ENCODE data around the gene LVRN. TPM values are rescaled to one million over a fixed set of nuclear protein-coding genes. Genes with fewer than 3 reads are reported as not detected.
A peak's percentile ranks its signal among the peaks of the same experiment; 100 is the strongest.

The LVRN gene
- total RNA-seq, 1 experiment from 2014 or later: 1.9 TPM

DNA sequence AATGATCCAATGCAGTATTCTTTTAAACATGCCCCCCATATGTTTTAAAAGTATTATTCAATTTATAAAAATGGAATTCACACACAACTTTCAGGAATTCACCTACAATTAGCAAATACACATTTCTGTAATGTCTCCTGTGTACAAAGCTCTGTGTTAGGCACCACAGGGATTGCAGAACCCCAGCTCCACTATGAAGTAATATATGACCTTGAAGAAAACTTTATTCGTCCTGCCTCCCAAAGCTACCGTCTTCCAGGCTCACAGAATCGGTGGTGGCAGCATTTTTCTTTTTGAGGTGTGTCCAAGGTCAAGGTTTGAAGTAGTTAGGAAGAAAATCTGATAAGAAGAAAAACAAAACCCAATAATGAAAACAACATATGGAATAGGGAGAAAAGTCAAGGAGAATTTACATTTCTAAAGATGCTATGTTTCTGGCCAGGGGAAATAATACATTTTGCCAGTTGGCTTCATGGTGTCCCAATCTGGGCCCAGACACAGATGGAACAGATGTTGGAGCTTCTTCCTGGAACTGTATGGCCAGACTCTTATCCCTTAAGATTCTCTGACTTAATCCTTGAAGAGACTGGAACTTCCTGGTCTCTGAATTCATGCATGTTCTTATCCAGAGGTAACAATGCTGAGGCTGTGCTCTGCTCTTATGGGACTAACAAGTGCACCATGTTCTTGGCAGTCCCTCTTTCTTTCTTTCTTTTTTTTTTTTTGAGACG is 22.0 kb upstream of the LVRN start:
- TF ChIP-seq, protein P1, sequence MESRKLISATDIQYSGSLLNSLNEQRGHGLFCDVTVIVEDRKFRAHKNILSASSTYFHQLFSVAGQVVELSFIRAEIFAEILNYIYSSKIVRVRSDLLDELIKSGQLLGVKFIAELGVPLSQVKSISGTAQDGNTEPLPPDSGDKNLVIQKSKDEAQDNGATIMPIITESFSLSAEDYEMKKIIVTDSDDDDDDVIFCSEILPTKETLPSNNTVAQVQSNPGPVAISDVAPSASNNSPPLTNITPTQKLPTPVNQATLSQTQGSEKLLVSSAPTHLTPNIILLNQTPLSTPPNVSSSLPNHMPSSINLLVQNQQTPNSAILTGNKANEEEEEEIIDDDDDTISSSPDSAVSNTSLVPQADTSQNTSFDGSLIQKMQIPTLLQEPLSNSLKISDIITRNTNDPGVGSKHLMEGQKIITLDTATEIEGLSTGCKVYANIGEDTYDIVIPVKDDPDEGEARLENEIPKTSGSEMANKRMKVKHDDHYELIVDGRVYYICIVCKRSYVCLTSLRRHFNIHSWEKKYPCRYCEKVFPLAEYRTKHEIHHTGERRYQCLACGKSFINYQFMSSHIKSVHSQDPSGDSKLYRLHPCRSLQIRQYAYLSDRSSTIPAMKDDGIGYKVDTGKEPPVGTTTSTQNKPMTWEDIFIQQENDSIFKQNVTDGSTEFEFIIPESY (IDR thresholded peaks at IDR 0.05; ENCODE audit: extremely low read depth, insufficient replicate concordance, low read length): no peak
- TF ChIP-seq EGR1 (IDR thresholded peaks at IDR 0.05; ENCODE audit: low read depth) (no peak), EZH2phosphoT487 (IDR thresholded peaks at IDR 0.05; ENCODE audit: borderline replicate concordance) (no peak), POLR2A (IDR thresholded peaks at IDR 0.05; ENCODE audit: borderline replicate concordance, extremely low read depth, insufficient read depth, insufficient read length) (no peak), TCF7L2 (IDR thresholded peaks at IDR 0.05; ENCODE audit: borderline replicate concordance, extremely low read depth, insufficient read depth, insufficient read length) (no peak), CEBPB (IDR thresholded peaks at IDR 0.05; ENCODE audit: low read depth) (no peak), YY1 (IDR thresholded peaks at IDR 0.05; ENCODE audit: extremely low read depth, insufficient replicate concordance, low read depth, low read length) (no peak), SIN3A (IDR thresholded peaks at IDR 0.05; ENCODE audit: low read depth) (no peak), ZNF274 (IDR thresholded peaks at IDR 0.05; ENCODE audit: low read depth, low read length) (no peak), ELF1 (IDR thresholded peaks at IDR 0.05; ENCODE audit: borderline replicate concordance, low read depth) (no peak), JUND (IDR thresholded peaks at IDR 0.05) (no peak), SP1 (IDR thresholded peaks at IDR 0.05; ENCODE audit: low read depth) (no peak)
- TF ChIP-seq, protein P2, sequence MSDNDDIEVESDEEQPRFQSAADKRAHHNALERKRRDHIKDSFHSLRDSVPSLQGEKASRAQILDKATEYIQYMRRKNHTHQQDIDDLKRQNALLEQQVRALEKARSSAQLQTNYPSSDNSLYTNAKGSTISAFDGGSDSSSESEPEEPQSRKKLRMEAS (IDR thresholded peaks at IDR 0.05): no peak
- H3K9me3 ChIP-seq (ENCODE audit: control insufficient read depth in 1 of 2, insufficient read depth in 1 of 2, low read depth in 1 of 2, low read length in 2 of 2): no peaks in the 10 kb centered on the region
- H3K4me3 ChIP-seq (replicated peaks in 1 of 2; ENCODE audit: low read depth in 1 of 2, low read length in 2 of 2): no peak overlapping the region
- ChIA-PET RAD21 (ENCODE audit: low non-redundant PET in 1 of 2, low total read pairs in 2 of 2, uncharacterized antibody in 2 of 2, unreplicated experiment in 2 of 2) (no interaction called here), POLR2A (interaction anchor here (0.6 to 1.3 kb wide), 2 partner anchors 25 to 26 kb away, joined by 3 read pairs; no protein-coding TSS in a partner anchor), CTCF (no interaction called here)
- no peaks in the 10 kb centered on the region for H3K79me2 ChIP-seq (ENCODE audit: insufficient read depth, low read length)
- no peaks in the 10 kb centered on the region for H3K9me2 ChIP-seq (ENCODE audit: insufficient read depth)
- H3K9ac ChIP-seq (ENCODE audit: low read length): no peak overlapping the region
- H3K27me3 ChIP-seq (ENCODE audit: insufficient read depth, low read length): no peaks in the 10 kb centered on the region
- H3K4me1 ChIP-seq (ENCODE audit: control insufficient read depth in 1 of 2, insufficient read depth in 2 of 2, low read length in 2 of 2): peaks cover 14 to 42% of the 10 kb centered on the region in 2 experiments; a peak in 3 of 4 replicates
- H3K36me3 ChIP-seq (ENCODE audit: control insufficient read depth in 1 of 2, insufficient read depth in 2 of 2, low read length in 2 of 2): 0 out of 4 replicates have a peak, but pooled peaks cover 0 to 4% of the 10 kb centered on the region in 2 experiments
- no peak for DNase-seq (ENCODE audit: low read depth, low spot score)
- H3K27ac ChIP-seq (ENCODE audit: low read depth, low read length): peak overlapping the region; percentile 29; the same call in 1 of the 2 replicates
- BruUV-seq (replicated peaks): TSS peak; percentile 54
- no peak overlapping the region for H2AFZ ChIP-seq (ENCODE audit: low read depth, low read length, poor library complexity, severe bottlenecking)
- intact Hi-C loops (cut with micrococcal nuclease): no loop called here
- H3K4me2 ChIP-seq (ENCODE audit: low read length): no peak overlapping the region
- no peak for ATAC-seq
- no peaks in the 10 kb centered on the region for H4K20me1 ChIP-seq (ENCODE audit: insufficient read depth)

All from HCT116 (cell line).